T1000 (cell line): ENCODE data around the gene PRPSAP1.
"Not testable (repeated sequence)": the region's sequence is repeated elsewhere in the genome, so short reads cannot be mapped to it uniquely, and the experiment has no call there.

Experiments used
- DNase-seq: peaks from one replicate; lab custom pipeline; 2025; ENCODE audit warnings: mixed read lengths; lab: John Stamatoyannopoulos, UW

The PRPSAP1 gene

GRCh38 chr17:76326306-76326705, 27.4 kb downstream of the PRPSAP1 start:
- DNase-seq: no peak

- no peak for DNase-seq
Observed at GRCh38 chr17:76318586-76318985, 35.1 kb downstream of the PRPSAP1 start.

- DNase-seq: no peak
Observed at GRCh38 chr17:76317535-76317934, 36.2 kb downstream of the PRPSAP1 start.

- no peak for DNase-seq
Observed at GRCh38 chr17:76314392-76315227, 39.1 kb downstream of the PRPSAP1 start.

- DNase-seq: no peak
Observed at GRCh38 chr17:76312735-76313134, 41.0 kb downstream of the PRPSAP1 start.

GRCh38 chr17:76309461-76309860, 44.3 kb downstream of the PRPSAP1 start:
- no peak for DNase-seq

GRCh38 chr17:76307966-76308338, 45.8 kb downstream of the PRPSAP1 start, which contains the start of gene QRICH2:
TSS of gene QRICH2 (minus strand) at chr17:76308276. CDS start at chr17:76307998, 278 bp downstream.
- no peak for DNase-seq

- DNase-seq: no peak
Observed at GRCh38 chr17:76307299-76307965, 46.3 kb downstream of the PRPSAP1 start.

GRCh38 chr17:76305135-76305454, 48.6 kb downstream of the PRPSAP1 start:
- not testable (repeated sequence) for DNase-seq

- no peak for DNase-seq
Observed at GRCh38 chr17:76304226-76305134, 49.2 kb downstream of the PRPSAP1 start.

- DNase-seq: no peak
Observed at GRCh38 chr17:76297436-76297835, 56.3 kb downstream of the PRPSAP1 start.

- DNase-seq: no peak
Observed at GRCh38 chr17:76296889-76297288, 56.8 kb downstream of the PRPSAP1 start.

GRCh38 chr17:76296186-76296585, 57.5 kb downstream of the PRPSAP1 start:
- DNase-seq: no peak

GRCh38 chr17:76293106-76293505, 60.6 kb downstream of the PRPSAP1 start:
- DNase-seq: no peak

GRCh38 chr17:76292567-76292966, 61.1 kb downstream of the PRPSAP1 start:
- no peak for DNase-seq

GRCh38 chr17:76281573-76282371, 71.9 kb downstream of the PRPSAP1 start:
- no peak for DNase-seq

GRCh38 chr17:76280650-76281049, 73.1 kb downstream of the PRPSAP1 start:
- DNase-seq: no peak

GRCh38 chr17:76279742-76280287, 73.9 kb downstream of the PRPSAP1 start:
- DNase-seq: no peak

- DNase-seq: peak; percentile 77
Observed at GRCh38 chr17:76278952-76279741, 74.6 kb downstream of the PRPSAP1 start.

- no peak for DNase-seq
Observed at GRCh38 chr17:76278268-76278908, 75.3 kb downstream of the PRPSAP1 start.
